Left lung (tissue), 10 donors: ENCODE data around the gene ZNF529. TPM values are rescaled to one million over a fixed set of nuclear protein-coding genes. Genes with fewer than 3 reads are reported as not detected.

Source experiments
- ATAC-seq: fragments of 200-7000 bp; cut with Tn5 transposase; one replicate; pipeline ENCODE4 v1.9.1; 2020; ENCODE audit warnings: moderate library complexity
- DNase-seq, 4 donors: peaks; one replicate each; pipeline ENCODE4 v3.0.0-alpha.2; 2013 to 2020
- H3K27ac ChIP-seq, 2 donors: fragments of 200-600 bp; sonication (generic) in 1 of 2; one replicate each; pipeline versions ENCODE4 v1.5.0 to v1.8.0; 2020 to 2021
- H3K27me3 ChIP-seq, 2 donors: fragments of 200-600 bp; sonication (generic) in 1 of 2; one replicate each; pipeline versions ENCODE4 v1.5.0 to v1.8.0; 2020 to 2021
- H3K36me3 ChIP-seq, 2 donors: fragments of 200-600 bp; sonication (generic) in 1 of 2; one replicate each; pipeline versions ENCODE4 v1.5.0 to v1.8.0; 2020 to 2021
- H3K4me1 ChIP-seq, 2 donors: fragments of 200-600 bp; one replicate each; pipeline ENCODE4 v1.8.0; 2021
- H3K4me3 ChIP-seq, 2 donors: fragments of 200-600 bp; sonication (generic) in 1 of 2; one replicate each; pipeline versions ENCODE4 v1.5.0 to v1.8.0; 2020 to 2021; ENCODE audit warnings: mild to moderate bottlenecking in 1 of 2
- H3K9me3 ChIP-seq, 2 donors: fragments of 200-600 bp; sonication (generic) in 1 of 2; one replicate each; pipeline versions ENCODE4 v1.5.0 to v1.8.0; 2020 to 2021
- intact Hi-C, 2 donors: fragments of 100-400 bp; cut with DNase I; formaldehyde crosslinking; loops; one replicate each; pipeline versions ENCODE4 v1.11.2 to v1.14.2; 2022
- polyA plus RNA-seq, 6 donors: library from polyadenylated mRNA; unstranded; fragments of 120-200 nt; gene quantifications; one replicate each; pipeline ENCODE4 v1.2.1, GENCODE V29; 2013; ENCODE audit not compliant: insufficient read length in 6 of 6
- total RNA-seq, 2 donors: library from RNA; stranded (reverse); fragmentation: NEBNext Ultra II Directional; extraction: Animal tissue kit (Norgen Biotek cat#: 25700); gene quantifications; one replicate each; pipeline ENCODE4 v1.2.1, GENCODE V29; 2021
- TF ChIP-seq, protein P1 (sequence below), 2 donors: fragments of 200-600 bp; sonication (generic) in 1 of 2; IDR thresholded peaks; one replicate each; pipeline versions ENCODE4 v1.5.0 to v1.8.0; 2021; ENCODE audit warnings: antibody characterized with exemption in 2 of 2
- donor health status: DM: no; HTN: yes; CAD: no.
- donor health status: DM: no; HTN: no; CAD: no.

The ZNF529 gene
- total and polyA plus RNA-seq, 8 donors = 8.1 to 42.0 (median 32.5) TPM

DNA sequence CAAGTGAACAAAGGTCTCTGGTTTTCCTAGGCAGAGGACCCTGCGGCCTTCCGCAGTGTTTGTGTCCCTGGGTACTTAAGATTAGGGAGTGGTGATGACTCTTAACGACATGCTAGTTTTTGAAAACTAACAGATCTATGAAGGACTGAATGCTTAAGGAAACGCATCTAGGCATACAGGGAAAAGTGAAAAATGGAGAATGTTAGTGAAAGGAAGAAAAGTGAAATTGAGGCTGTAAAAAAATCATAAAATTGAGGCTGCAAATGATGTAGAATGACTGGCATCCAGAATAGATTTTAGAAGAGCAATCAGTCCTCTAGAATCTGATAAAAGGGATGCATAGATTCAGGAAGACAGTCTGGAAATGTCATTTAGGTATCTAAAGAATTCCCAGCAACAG lies 48.5 kb downstream of the ZNF529 start:
- ATAC-seq (no peak), DNase-seq (no peak)
- H3K9me3 ChIP-seq = peaks cover 10 to 68% of the 10 kb centered on the region in 2 donors
- no peaks in the 10 kb centered on the region for H3K27me3 ChIP-seq
- intact Hi-C loops = no loop called here
- peaks cover 6 to 18% of the 10 kb centered on the region in 2 donors for H3K4me1 ChIP-seq
- H3K36me3 ChIP-seq = peaks cover 0 to 59% of the 10 kb centered on the region in 2 donors
- no peak overlapping the region for H3K27ac ChIP-seq
- H3K4me3 ChIP-seq = no peak overlapping the region
- TF ChIP-seq, protein P1, sequence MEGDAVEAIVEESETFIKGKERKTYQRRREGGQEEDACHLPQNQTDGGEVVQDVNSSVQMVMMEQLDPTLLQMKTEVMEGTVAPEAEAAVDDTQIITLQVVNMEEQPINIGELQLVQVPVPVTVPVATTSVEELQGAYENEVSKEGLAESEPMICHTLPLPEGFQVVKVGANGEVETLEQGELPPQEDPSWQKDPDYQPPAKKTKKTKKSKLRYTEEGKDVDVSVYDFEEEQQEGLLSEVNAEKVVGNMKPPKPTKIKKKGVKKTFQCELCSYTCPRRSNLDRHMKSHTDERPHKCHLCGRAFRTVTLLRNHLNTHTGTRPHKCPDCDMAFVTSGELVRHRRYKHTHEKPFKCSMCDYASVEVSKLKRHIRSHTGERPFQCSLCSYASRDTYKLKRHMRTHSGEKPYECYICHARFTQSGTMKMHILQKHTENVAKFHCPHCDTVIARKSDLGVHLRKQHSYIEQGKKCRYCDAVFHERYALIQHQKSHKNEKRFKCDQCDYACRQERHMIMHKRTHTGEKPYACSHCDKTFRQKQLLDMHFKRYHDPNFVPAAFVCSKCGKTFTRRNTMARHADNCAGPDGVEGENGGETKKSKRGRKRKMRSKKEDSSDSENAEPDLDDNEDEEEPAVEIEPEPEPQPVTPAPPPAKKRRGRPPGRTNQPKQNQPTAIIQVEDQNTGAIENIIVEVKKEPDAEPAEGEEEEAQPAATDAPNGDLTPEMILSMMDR (IDR thresholded peaks at IDR 0.05) = no peak

DNA sequence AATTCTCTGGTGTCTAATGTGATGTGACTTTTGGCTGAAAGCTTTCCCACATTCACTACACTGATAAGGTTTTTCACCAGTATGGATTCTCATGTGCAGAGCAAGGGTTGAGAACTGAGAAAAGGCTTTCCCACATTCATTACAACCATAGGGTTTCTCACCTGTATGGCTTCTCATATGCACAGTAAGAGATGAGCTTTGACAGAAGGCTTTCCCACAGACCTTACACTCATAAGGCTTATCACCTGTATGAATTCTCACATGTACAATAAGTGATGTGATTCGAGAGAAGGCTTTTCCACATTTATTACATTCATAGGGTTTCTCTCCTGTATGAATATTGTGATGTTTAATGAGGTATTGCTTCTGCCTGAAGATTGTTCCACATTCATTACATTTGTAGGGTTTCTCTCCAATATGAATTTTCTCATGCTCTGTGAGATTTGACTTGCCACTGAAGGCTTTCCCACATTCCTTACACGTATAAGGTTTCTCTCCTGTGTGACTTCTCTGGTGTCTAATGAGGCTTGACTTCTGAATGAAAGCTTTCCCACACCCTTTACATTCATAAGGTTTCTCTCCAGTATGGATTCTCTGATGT lies 59.0 kb downstream of the ZNF529 start:
- H3K27ac ChIP-seq = no peak overlapping the region
- intact Hi-C loops = no loop called here

DNA sequence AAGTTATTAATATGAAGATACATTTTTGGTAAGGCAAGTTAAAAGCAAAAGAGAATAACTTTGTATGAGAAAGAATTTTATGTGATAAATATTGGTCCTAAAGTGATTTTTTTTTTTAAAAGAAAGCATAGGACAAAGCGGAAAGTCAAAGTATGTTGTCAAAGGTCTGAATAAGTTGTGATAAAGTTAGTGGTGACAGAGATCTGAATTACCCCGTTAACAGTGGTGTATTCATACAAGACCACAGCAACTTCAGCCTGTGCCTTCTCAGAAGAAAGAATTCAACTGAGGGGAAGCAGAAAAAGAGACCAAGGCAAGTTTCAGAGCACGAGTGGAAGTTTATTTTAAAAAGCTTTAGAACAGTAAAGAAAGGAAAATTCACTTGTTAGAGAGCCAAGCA lies 64.8 kb downstream of the ZNF529 start:
- no peaks in the 10 kb centered on the region for H3K27me3 ChIP-seq
- peaks cover 13 to 100% of the 10 kb centered on the region in 2 donors for H3K9me3 ChIP-seq
- intact Hi-C loops = no loop called here
- no peak overlapping the region for H3K4me3 ChIP-seq
- H3K4me1 ChIP-seq = no peaks in the 10 kb centered on the region
- no peak for DNase-seq
- no peak overlapping the region for H3K27ac ChIP-seq
- ATAC-seq = no peak
- TF ChIP-seq, protein P1 (IDR thresholded peaks at IDR 0.05) = no peak
- H3K36me3 ChIP-seq = peaks cover 0 to 12% of the 10 kb centered on the region in 2 donors

More for the DNA sequence above, 59.0 kb downstream of the ZNF529 start:
- DNase-seq = no peak
- Histone ChIP-seq H3K4me3 (no peak overlapping the region), H3K9me3 (peaks cover 25 to 100% of the 10 kb centered on the region in 2 donors), H3K27me3 (no peaks in the 10 kb centered on the region), H3K36me3 (peaks cover 0 to 70% of the 10 kb centered on the region in 2 donors), H3K4me1 (no peaks in the 10 kb centered on the region)
- TF ChIP-seq, protein P1 (IDR thresholded peaks at IDR 0.05) = no peak
- ATAC-seq = no peak

DNA sequence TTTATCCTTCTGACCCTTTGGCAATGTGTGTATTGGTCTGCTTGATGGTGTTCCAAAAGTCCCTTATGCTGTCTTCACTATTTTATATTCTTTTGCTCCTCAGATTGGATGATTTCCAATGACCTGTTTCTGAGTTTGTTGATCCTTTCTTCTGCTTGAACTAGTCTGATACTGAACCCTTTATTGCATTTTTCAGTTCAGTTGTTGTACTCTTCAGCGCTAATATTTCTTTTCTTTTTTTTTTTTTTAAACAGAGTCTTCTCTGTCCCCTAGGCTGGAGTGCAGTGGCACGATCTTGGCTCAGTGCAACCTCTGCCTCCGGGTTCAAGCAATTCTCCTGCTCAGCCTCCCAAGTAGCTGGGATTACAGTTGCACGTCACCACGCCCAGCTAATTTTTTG lies 71.1 kb downstream of the ZNF529 start:
- DNase-seq (peak in 1 of 4 donors; percentile 10), ATAC-seq (no peak)
- intact Hi-C loops = no loop called here
- H3K27me3 ChIP-seq = no peaks in the 10 kb centered on the region
- TF ChIP-seq, protein P1 (IDR thresholded peaks at IDR 0.05) = no peak
- no peak overlapping the region for H3K4me3 ChIP-seq
- H3K36me3 ChIP-seq = no peaks in the 10 kb centered on the region
- H3K4me1 ChIP-seq = no peaks in the 10 kb centered on the region
- H3K9me3 ChIP-seq = peaks cover 0 to 100% of the 10 kb centered on the region in 2 donors
- H3K27ac ChIP-seq = no peak overlapping the region

DNA sequence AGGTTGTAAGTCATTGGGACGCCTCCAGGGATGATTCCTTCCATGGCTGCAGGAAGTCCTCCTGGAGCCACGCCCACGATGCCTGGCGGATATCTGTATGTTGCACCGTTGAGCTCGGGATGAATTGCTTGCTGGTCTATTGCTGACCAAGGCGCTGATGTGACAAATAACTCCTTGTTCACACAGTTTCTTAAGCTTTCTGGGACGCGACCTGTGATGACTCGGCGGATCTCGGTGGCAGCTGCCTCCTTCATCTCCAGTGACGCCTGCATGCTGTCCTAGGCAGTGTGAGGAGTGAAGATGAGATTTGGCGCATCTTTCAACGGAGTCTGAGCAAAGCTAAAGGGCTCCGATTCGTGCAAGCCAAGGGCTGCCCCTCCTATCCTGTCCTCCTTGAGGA lies 76.1 kb downstream of the ZNF529 start:
- no peak overlapping the region for H3K27ac ChIP-seq
- H3K4me1 ChIP-seq = no peaks in the 10 kb centered on the region
- ATAC-seq = no peak
- peaks cover 0 to 86% of the 10 kb centered on the region in 2 donors for H3K9me3 ChIP-seq
- TF ChIP-seq, protein P1 (IDR thresholded peaks at IDR 0.05) = no peak
- intact Hi-C loops = no loop called here
- H3K4me3 ChIP-seq = no peak overlapping the region
- H3K36me3 ChIP-seq = no peaks in the 10 kb centered on the region
- no peak for DNase-seq
- no peaks in the 10 kb centered on the region for H3K27me3 ChIP-seq

Other genes with a start within 250 kb of the ZNF529 start
- gene ZFP14, start 194.1 kb downstream of the ZNF529 start, total RNA-seq = 1 to 10 TPM; 3.8 to 4.5 TPM
- gene ZFP14, start 194.1 kb downstream of the ZNF529 start, polyA plus RNA-seq = 10 to 100 TPM; 11.5 to 16.1 (median 14.5) TPM
- 1 to 10 TPM; 4.2 to 4.6 TPM for gene ZFP82, start 154.6 kb downstream of the ZNF529 start, total RNA-seq
- gene ZFP82, start 154.6 kb downstream of the ZNF529 start, polyA plus RNA-seq = 10 to 100 TPM; 12.5 to 14.5 (median 13.3) TPM
- gene ZNF566, start 83.7 kb downstream of the ZNF529 start, total RNA-seq = 10 to 100 TPM in 1 of 2 donors, 1 to 10 TPM in 1; 8.8 to 12.0 TPM
- gene ZNF566, start 83.7 kb downstream of the ZNF529 start, polyA plus RNA-seq = 10 to 100 TPM; 14.3 to 17.7 (median 15.6) TPM
- gene ZNF260, start 45.0 kb downstream of the ZNF529 start, total RNA-seq = 10 to 100 TPM in 1 of 2 donors, 1 to 10 TPM in 1; 8.5 to 14.4 TPM
- 10 to 100 TPM; 29.8 to 31.9 (median 31.5) TPM for gene ZNF260, start 45.0 kb downstream of the ZNF529 start, polyA plus RNA-seq
- 1 to 10 TPM; 3.4 to 3.5 TPM for gene ZNF382, start 32.0 kb upstream of the ZNF529 start, total RNA-seq
- 10 to 100 TPM; 10.0 to 14.1 (median 12.1) TPM for gene ZNF382, start 32.0 kb upstream of the ZNF529 start, polyA plus RNA-seq
- 1 to 10 TPM; 5.5 to 6.9 TPM for gene ZNF461, start 93.5 kb upstream of the ZNF529 start, total RNA-seq
- gene ZNF461, start 93.5 kb upstream of the ZNF529 start, polyA plus RNA-seq = 10 to 100 TPM; 14.7 to 15.9 (median 15.3) TPM
- gene ZNF567, start 114.3 kb upstream of the ZNF529 start, total RNA-seq = 1 to 10 TPM; 5.3 to 6.6 TPM
- 10 to 100 TPM; 10.6 to 15.6 (median 13.0) TPM for gene ZNF567, start 114.3 kb upstream of the ZNF529 start, polyA plus RNA-seq
- gene ZNF850, start 199.5 kb upstream of the ZNF529 start, total RNA-seq = 1 to 10 TPM; 3.3 to 4.1 TPM
- gene ZNF850, start 199.5 kb upstream of the ZNF529 start, polyA plus RNA-seq = 1 to 10 TPM; 4.3 to 6.4 (median 4.7) TPM